OCI-LY7 (cell line): Measurements from ENCODE around the gene SMIM22. TPM values are rescaled to one million over a fixed set of nuclear protein-coding genes. Genes with fewer than 3 reads are reported as not detected.

Source experiments
- BruUV-seq: library from RNA; stranded (reverse); fragments of 400-500 nt; replicated peaks from 2 replicates; lab custom pipeline; 2021; lab: Mats Ljungman, UMichigan
- CTCF ChIA-PET: fragments of 300-600 bp; sonication (Branson Sonifier 250); formaldehyde crosslinking; loops from one replicate; lab custom pipeline; 2022; ENCODE audit warnings: antibody characterized with exemption; ENCODE audit not compliant: unreplicated experiment; lab: Charles Lee
- POLR2A ChIA-PET: fragments of 300-600 bp; sonication (Branson Sonifier 250); formaldehyde crosslinking; loops from one replicate; lab custom pipeline; 2022; ENCODE audit warnings: antibody characterized with exemption; lab: Charles Lee
- DNase-seq: peaks from one replicate; pipeline ENCODE4 v3.0.0-alpha.2; 2015; ENCODE audit warnings: low spot score
- H2AFZ ChIP-seq: fragments of 200-600 bp; sonication (generic), shearing (Covaris generic); 2 replicates; pipeline ENCODE4 v1.6.1; 2014; ENCODE audit warnings: mild to moderate bottlenecking, antibody characterized with exemption, low read length, moderate library complexity
- H3K27ac ChIP-seq: fragments of 200-600 bp; sonication (generic); 2 replicates; pipeline ENCODE4 v1.5.1; 2014; ENCODE audit warnings: mixed run types, low read depth, mild to moderate bottlenecking, moderate library complexity, low read length, inconsistent platforms; ENCODE audit not compliant: poor library complexity, severe bottlenecking
- H3K36me3 ChIP-seq: fragments of 200-600 bp; sonication (generic); 2 replicates; pipeline ENCODE4 v1.6.1; 2014; ENCODE audit warnings: mild to moderate bottlenecking, antibody characterized with exemption, low read length, moderate library complexity, mixed read lengths; ENCODE audit not compliant: insufficient read depth
- H3K4me1 ChIP-seq: fragments of 200-600 bp; sonication (generic); 2 replicates; pipeline ENCODE4 v1.5.1; 2014; ENCODE audit warnings: mild to moderate bottlenecking, low read length; ENCODE audit not compliant: insufficient read depth, poor library complexity, severe bottlenecking
- H3K4me2 ChIP-seq: fragments of 200-600 bp; sonication (generic); 2 replicates; pipeline ENCODE4 v1.6.1; 2014; ENCODE audit warnings: mild to moderate bottlenecking, low read length
- H3K4me3 ChIP-seq: fragments of 200-600 bp; sonication (generic); 2 replicates; pipeline ENCODE4 v1.5.1; 2014; ENCODE audit warnings: mild to moderate bottlenecking, low read depth, low read length; ENCODE audit not compliant: poor library complexity, severe bottlenecking
- H3K79me2 ChIP-seq: fragments of 200-600 bp; sonication (generic); 2 replicates; pipeline ENCODE4 v1.6.1; 2016; ENCODE audit warnings: low read depth, mild to moderate bottlenecking, low read length, moderate library complexity, mixed read lengths; ENCODE audit not compliant: insufficient read depth
- H3K9me2 ChIP-seq: fragments of 200-600 bp; sonication (generic); 2 replicates; pipeline ENCODE4 v1.6.1; 2016; ENCODE audit warnings: mild to moderate bottlenecking, low read length, mixed read lengths; ENCODE audit not compliant: insufficient read depth
- H3K9me3 ChIP-seq: fragments of 200-600 bp; sonication (generic); 2 replicates; pipeline ENCODE4 v1.6.1; 2014; ENCODE audit warnings: mild to moderate bottlenecking, mixed run types, low read length, mixed read lengths
- H4K20me1 ChIP-seq: fragments of 200-600 bp; sonication (generic); 2 replicates; pipeline ENCODE4 v1.6.1; 2014; ENCODE audit warnings: mild to moderate bottlenecking, antibody characterized with exemption, low read length, moderate library complexity, mixed read lengths; ENCODE audit not compliant: insufficient read depth
- CTCF ChIP-seq: fragments of 200-600 bp; sonication (generic); conservative IDR thresholded peaks from 2 replicates; pipeline ENCODE4 v1.5.1; 2014; ENCODE audit warnings: mild to moderate bottlenecking, antibody characterized with exemption, low read length, moderate library complexity, mixed read lengths
- EZH2phosphoT487 ChIP-seq: fragments of 200-600 bp; sonication (generic); IDR thresholded peaks from 2 replicates; pipeline ENCODE4 v1.6.1; 2018; ENCODE audit warnings: low read depth, borderline replicate concordance, mild to moderate bottlenecking, mixed run types, antibody characterized with exemption, low read length, moderate library complexity, mixed read lengths
- intact Hi-C: fragments of 100-400 bp; cut with micrococcal nuclease; formaldehyde crosslinking; loops from one replicate; pipeline ENCODE4 v1.10.0; 2022; ENCODE audit not compliant: unreplicated experiment
- total RNA-seq, 2 experiments: library from RNA; depleted of rRNA in 1 of 2; stranded (reverse); fragments of >200 nt in 1 of 2; shearing (Covaris generic) in 1 of 2; gene quantifications; 2 replicates each; pipeline ENCODE4 v1.2.3, GENCODE V29; 2014 to 2022

SMIM22 gene
- total RNA-seq, 2 experiments from 2014 or later = not detected

GRCh38 chr16:4760221-4760910 lies 34.8 kb upstream of the SMIM22 start:
- Histone ChIP-seq H3K36me3 (peaks cover 81% of the 10 kb centered on the region), H2AFZ (no peak overlapping the region), H4K20me1 (no peaks in the 10 kb centered on the region), H3K27ac (no peak overlapping the region), H3K9me2 (no peaks in the 10 kb centered on the region), H3K4me2 (no peak overlapping the region), H3K9me3 (no peaks in the 10 kb centered on the region), H3K4me3 (no peak overlapping the region), H3K4me1 (peaks cover 6% of the 10 kb centered on the region), H3K79me2 (no peaks in the 10 kb centered on the region)
- BruUV-seq = no TSS peak
- intact Hi-C loops = loop anchor here (10.0 kb wide), 1 partner anchor 146 kb away; the partner anchor contains the start of gene UBALD1
- ChIA-PET CTCF (no interaction called here), POLR2A (interaction anchor here (1.1 kb wide), 1 partner anchor 8 kb away, joined by 3 read pairs; no protein-coding TSS in a partner anchor)
- TF ChIP-seq EZH2phosphoT487 (no peak), CTCF (no peak)
- no peak for DNase-seq

GRCh38 chr16:4762205-4762604 lies 33.0 kb upstream of the SMIM22 start:
- TF ChIP-seq CTCF (no peak), EZH2phosphoT487 (no peak)
- ChIA-PET CTCF (no interaction called here), POLR2A (no interaction called here)
- Histone ChIP-seq H3K9me3 (no peaks in the 10 kb centered on the region), H3K4me1 (peaks cover 16% of the 10 kb centered on the region), H3K4me3 (no peak overlapping the region), H3K79me2 (peaks cover 12% of the 10 kb centered on the region; the same call in 1 of the 2 replicates), H4K20me1 (no peaks in the 10 kb centered on the region), H3K9me2 (no peaks in the 10 kb centered on the region), H3K36me3 (peaks cover 66% of the 10 kb centered on the region), H3K27ac (no peak overlapping the region), H3K4me2 (no peak overlapping the region), H2AFZ (no peak overlapping the region)
- BruUV-seq = no TSS peak
- intact Hi-C loops = loop anchor here (10.0 kb wide), 1 partner anchor 147 kb away; the partner anchor contains the start of gene UBALD1
- DNase-seq = no peak

GRCh38 chr16:4763791-4764190 lies 31.4 kb upstream of the SMIM22 start:
- DNase-seq = no peak
- H4K20me1 ChIP-seq = no peaks in the 10 kb centered on the region
- BruUV-seq = no TSS peak
- H3K9me3 ChIP-seq = no peaks in the 10 kb centered on the region
- no peak overlapping the region for H3K4me2 ChIP-seq
- POLR2A ChIA-PET = no interaction called here
- H3K36me3 ChIP-seq = peaks cover 55% of the 10 kb centered on the region
- no peaks in the 10 kb centered on the region for H3K9me2 ChIP-seq
- TF ChIP-seq EZH2phosphoT487 = no peak
- TF ChIP-seq CTCF = no peak
- CTCF ChIA-PET = no interaction called here
- H3K4me1 ChIP-seq = peaks cover 26% of the 10 kb centered on the region
- H2AFZ ChIP-seq = no peak overlapping the region
- H3K4me3 ChIP-seq = no peak overlapping the region
- intact Hi-C loops = loop anchor here (10.0 kb wide), 1 partner anchor 149 kb away; the partner anchor contains the start of gene UBALD1
- no peak overlapping the region for H3K27ac ChIP-seq
- peaks cover 12% of the 10 kb centered on the region; the same call in 1 of the 2 replicates for H3K79me2 ChIP-seq
